Measurements from ENCODE around the gene PARP4.

- no peak for TF ChIP-seq CTCF (IDR thresholded peaks at IDR 0.05)
- TF ChIP-seq EZH2 (IDR thresholded peaks at IDR 0.05; ENCODE audit: borderline replicate concordance, insufficient read depth, low read depth, low read length, poor library complexity, severe bottlenecking): no peak
Observed at GRCh38 chr13:24505256-24505655, 7.3 kb downstream of the PARP4 start.
